HEK293 (cell line): ENCODE measurements around the gene PTPRR.

ENCODE experiments used
- CTCF ChIA-PET: fragments of 350-600 bp; formaldehyde crosslinking; extraction: SDS; loops from one replicate; lab custom pipeline; 2021; ENCODE audit warnings: antibody characterized with exemption; lab: Yijun Ruan, JAX
- POLR2A ChIA-PET: fragments of 300-600 bp; formaldehyde crosslinking; extraction: SDS; loops from one replicate; lab custom pipeline; 2020; ENCODE audit warnings: antibody characterized with exemption, inconsistent platforms; lab: Yijun Ruan, JAX
- H3K27ac ChIP-seq: fragments of 200-500 bp; sonication (Bioruptor generic); 2 replicates; pipeline ENCODE4 v1.5.1; 2014; ENCODE audit warnings: low read depth, low read length, control low read depth, inconsistent platforms; ENCODE audit errors: extremely low read depth
- H3K36me3 ChIP-seq, 2 experiments: fragments of 200-500 bp in 1 of 2; sonication (Bioruptor generic) in 1 of 2; 1 replicate in 1 of 2; 2 replicates in 1 of 2; pipeline ENCODE4 v1.5.1; 2014 to 2017; ENCODE audit warnings: inconsistent platforms in 2 of 2, low read length in 2 of 2; ENCODE audit not compliant: control insufficient read depth in 2 of 2, insufficient read depth in 1 of 2
- H3K4me1 ChIP-seq: fragments of 200-500 bp; sonication (Bioruptor generic); 2 replicates; pipeline ENCODE4 v1.5.1; 2014; ENCODE audit warnings: mild to moderate bottlenecking, low read length, inconsistent platforms; ENCODE audit not compliant: control insufficient read depth, insufficient read depth
- H3K4me3 ChIP-seq: 2 replicates; pipeline ENCODE4 v1.5.1; 2011; ENCODE audit warnings: low read depth, mild to moderate bottlenecking, control low read depth, low read length, moderate library complexity
- H3K9me3 ChIP-seq: fragments of 200-500 bp; sonication (Bioruptor generic); 2 replicates; pipeline ENCODE4 v1.5.1; 2014; ENCODE audit warnings: low read depth, low read length, inconsistent platforms; ENCODE audit not compliant: control insufficient read depth, insufficient read depth
- ATF2 ChIP-seq: fragments of 450-650 bp; formaldehyde crosslinking; IDR thresholded peaks from 2 replicates; pipeline ENCODE4 v1.5.1; 2016; ENCODE audit warnings: missing biosample characterization, missing genetic modification characterization, low read depth
- KLF1 ChIP-seq: fragments of 450-650 bp; formaldehyde crosslinking; IDR thresholded peaks from 2 replicates; pipeline ENCODE4 v1.5.1; 2016; ENCODE audit warnings: missing biosample characterization, missing genetic modification characterization
- PRDM10 ChIP-seq: fragments of 450-650 bp; formaldehyde crosslinking; IDR thresholded peaks from 2 replicates; pipeline ENCODE4 v1.5.1; 2016; ENCODE audit warnings: missing biosample characterization, missing genetic modification characterization
- TCF7L2 ChIP-seq: IDR thresholded peaks from 2 replicates; pipeline ENCODE4 v1.6.1; 2011; ENCODE audit warnings: low read depth, mild to moderate bottlenecking, inconsistent platforms, low read length, moderate library complexity, borderline replicate concordance
- ZBTB10 ChIP-seq: fragments of 450-650 bp; formaldehyde crosslinking; IDR thresholded peaks from 2 replicates; pipeline ENCODE4 v1.5.1; 2016; ENCODE audit warnings: missing biosample characterization, missing genetic modification characterization
- ZBTB7A ChIP-seq: fragments of 450-650 bp; formaldehyde crosslinking; IDR thresholded peaks from 2 replicates; pipeline ENCODE4 v1.5.1; 2016; ENCODE audit warnings: low read depth, missing biosample characterization, missing genetic modification characterization
- ZNF155 ChIP-seq: fragments of 450-650 bp; formaldehyde crosslinking; IDR thresholded peaks from 2 replicates; pipeline ENCODE4 v1.5.1; 2016; ENCODE audit warnings: missing biosample characterization, missing genetic modification characterization
- ZNF23 ChIP-seq: fragments of 450-650 bp; formaldehyde crosslinking; IDR thresholded peaks from 2 replicates; pipeline ENCODE4 v1.5.1; 2016; ENCODE audit warnings: missing biosample characterization, missing genetic modification characterization, borderline replicate concordance
- ZNF280D ChIP-seq: fragments of 450-650 bp; formaldehyde crosslinking; IDR thresholded peaks from 2 replicates; pipeline ENCODE4 v1.5.1; 2016; ENCODE audit warnings: missing biosample characterization, missing genetic modification characterization
- ZNF548 ChIP-seq: fragments of 450-650 bp; formaldehyde crosslinking; IDR thresholded peaks from 2 replicates; pipeline ENCODE4 v1.5.1; 2016; ENCODE audit warnings: missing biosample characterization, missing genetic modification characterization
- ZNF549 ChIP-seq: fragments of 450-650 bp; IDR thresholded peaks from 2 replicates; pipeline ENCODE4 v1.5.1; 2018; ENCODE audit warnings: missing biosample characterization, missing genetic modification characterization, mild to moderate bottlenecking, inconsistent platforms, moderate library complexity
- ZNF555 ChIP-seq: fragments of 450-650 bp; formaldehyde crosslinking; conservative IDR thresholded peaks from 2 replicates; pipeline ENCODE4 v1.5.1; 2017; ENCODE audit warnings: missing biosample characterization, mild to moderate bottlenecking, missing genetic modification characterization, inconsistent platforms
- ZNF626 ChIP-seq: fragments of 450-650 bp; sonication (Bioruptor Pico); formaldehyde crosslinking; IDR thresholded peaks from 2 replicates; pipeline ENCODE4 v1.5.1; 2018; ENCODE audit warnings: missing biosample characterization, missing genetic modification characterization, inconsistent platforms
- ZNF785 ChIP-seq: fragments of 450-650 bp; formaldehyde crosslinking; IDR thresholded peaks from 2 replicates; pipeline ENCODE4 v1.5.1; 2016; ENCODE audit warnings: missing biosample characterization, missing genetic modification characterization
- TF ChIP-seq, protein P1 (sequence below): fragments of 450-650 bp; IDR thresholded peaks from 2 replicates; pipeline ENCODE4 v1.5.1; 2018; ENCODE audit warnings: missing biosample characterization, mild to moderate bottlenecking, missing genetic modification characterization

PTPRR gene

GRCh38 chr12:70794131-70794530 is 126.4 kb downstream of the PTPRR start (continued):
- TF ChIP-seq ZNF280D (no peak), ZNF626 (tag by site-specific recombination) (no peak), ZNF23 (tag by site-specific recombination) (no peak), ZBTB7A (tag by site-specific recombination) (no peak), TCF7L2 (no peak), ZNF549 (tag by site-specific recombination) (no peak), ZBTB10 (tag by site-specific recombination) (no peak)
- TF ChIP-seq, protein P1, sequence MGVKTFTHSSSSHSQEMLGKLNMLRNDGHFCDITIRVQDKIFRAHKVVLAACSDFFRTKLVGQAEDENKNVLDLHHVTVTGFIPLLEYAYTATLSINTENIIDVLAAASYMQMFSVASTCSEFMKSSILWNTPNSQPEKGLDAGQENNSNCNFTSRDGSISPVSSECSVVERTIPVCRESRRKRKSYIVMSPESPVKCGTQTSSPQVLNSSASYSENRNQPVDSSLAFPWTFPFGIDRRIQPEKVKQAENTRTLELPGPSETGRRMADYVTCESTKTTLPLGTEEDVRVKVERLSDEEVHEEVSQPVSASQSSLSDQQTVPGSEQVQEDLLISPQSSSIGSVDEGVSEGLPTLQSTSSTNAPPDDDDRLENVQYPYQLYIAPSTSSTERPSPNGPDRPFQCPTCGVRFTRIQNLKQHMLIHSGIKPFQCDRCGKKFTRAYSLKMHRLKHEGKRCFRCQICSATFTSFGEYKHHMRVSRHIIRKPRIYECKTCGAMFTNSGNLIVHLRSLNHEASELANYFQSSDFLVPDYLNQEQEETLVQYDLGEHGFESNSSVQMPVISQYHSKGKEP (tag by site-specific recombination) = no peak

GRCh38 chr12:70788774-70789173 is 131.8 kb downstream of the PTPRR start:
- POLR2A ChIA-PET = interaction anchor here (0.6 kb wide), 1 partner anchor 12 kb away, joined by 4 read pairs; no protein-coding TSS in a partner anchor
- H3K27ac ChIP-seq = no peak overlapping the region
- no peak overlapping the region for H3K4me3 ChIP-seq
- CTCF ChIA-PET = interaction anchor here (0.5 to 0.7 kb wide), 2 partner anchors 62 to 1991 kb away, joined by 3 to 4 read pairs; no protein-coding TSS in a partner anchor
- H3K9me3 ChIP-seq = no peaks in the 10 kb centered on the region
- H3K4me1 ChIP-seq = no peaks in the 10 kb centered on the region
- H3K36me3 ChIP-seq = no peaks in the 10 kb centered on the region
- no peak for TF ChIP-seq ZNF785
- TF ChIP-seq ZNF548 (tag by site-specific recombination) = no peak
- TF ChIP-seq KLF1 (tag by site-specific recombination) = no peak
- TF ChIP-seq PRDM10 (tag by site-specific recombination) = no peak
- no peak for TF ChIP-seq ZNF155 (tag by site-specific recombination)
- no peak for TF ChIP-seq ZNF555 (tag by site-specific recombination)
- TF ChIP-seq ATF2 (tag by site-specific recombination) = no peak
- TF ChIP-seq, all 188 proteins: peak for 0
